Measurements from ENCODE around the gene KIF26B. TPM values are rescaled to one million over a fixed set of nuclear protein-coding genes. Genes with fewer than 3 reads are reported as not detected.

Gene KIF26B
- polyA plus RNA-seq, 1 of the 3 experiments (the other 2 are of a cell fraction): 2.6 TPM

- TF ChIP-seq ELF1 (IDR thresholded peaks at IDR 0.05): no peak
- no peak for TF ChIP-seq RXRA (IDR thresholded peaks at IDR 0.05; ENCODE audit: borderline replicate concordance, low read depth)
- TF ChIP-seq USF2 (IDR thresholded peaks at IDR 0.05; ENCODE audit: borderline replicate concordance, low read depth, low read length): no peak
- TF ChIP-seq CHD2 (IDR thresholded peaks at IDR 0.05; ENCODE audit: low read length, partially characterized antibody): peak; percentile 62
- TF ChIP-seq CTCF (IDR thresholded peaks at IDR 0.05): peak; percentile 45
- no peak for TF ChIP-seq NRF1 (IDR thresholded peaks at IDR 0.05; ENCODE audit: low read depth, low read length)
- TF ChIP-seq RFX5 (IDR thresholded peaks at IDR 0.05; ENCODE audit: low read length): no peak
- no peak for TF ChIP-seq EZH2phosphoT487 (IDR thresholded peaks at IDR 0.05; ENCODE audit: borderline replicate concordance, low read depth)
- TF ChIP-seq RAD21 (IDR thresholded peaks at IDR 0.05; ENCODE audit: low read length): peak; percentile 26
- TF ChIP-seq, protein P1, sequence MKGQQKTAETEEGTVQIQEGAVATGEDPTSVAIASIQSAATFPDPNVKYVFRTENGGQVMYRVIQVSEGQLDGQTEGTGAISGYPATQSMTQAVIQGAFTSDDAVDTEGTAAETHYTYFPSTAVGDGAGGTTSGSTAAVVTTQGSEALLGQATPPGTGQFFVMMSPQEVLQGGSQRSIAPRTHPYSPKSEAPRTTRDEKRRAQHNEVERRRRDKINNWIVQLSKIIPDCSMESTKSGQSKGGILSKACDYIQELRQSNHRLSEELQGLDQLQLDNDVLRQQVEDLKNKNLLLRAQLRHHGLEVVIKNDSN (IDR thresholded peaks at IDR 0.05; ENCODE audit: borderline replicate concordance, low read depth): no peak
- TF ChIP-seq TCF12 (IDR thresholded peaks at IDR 0.05): no peak
- TF ChIP-seq, protein P2, sequence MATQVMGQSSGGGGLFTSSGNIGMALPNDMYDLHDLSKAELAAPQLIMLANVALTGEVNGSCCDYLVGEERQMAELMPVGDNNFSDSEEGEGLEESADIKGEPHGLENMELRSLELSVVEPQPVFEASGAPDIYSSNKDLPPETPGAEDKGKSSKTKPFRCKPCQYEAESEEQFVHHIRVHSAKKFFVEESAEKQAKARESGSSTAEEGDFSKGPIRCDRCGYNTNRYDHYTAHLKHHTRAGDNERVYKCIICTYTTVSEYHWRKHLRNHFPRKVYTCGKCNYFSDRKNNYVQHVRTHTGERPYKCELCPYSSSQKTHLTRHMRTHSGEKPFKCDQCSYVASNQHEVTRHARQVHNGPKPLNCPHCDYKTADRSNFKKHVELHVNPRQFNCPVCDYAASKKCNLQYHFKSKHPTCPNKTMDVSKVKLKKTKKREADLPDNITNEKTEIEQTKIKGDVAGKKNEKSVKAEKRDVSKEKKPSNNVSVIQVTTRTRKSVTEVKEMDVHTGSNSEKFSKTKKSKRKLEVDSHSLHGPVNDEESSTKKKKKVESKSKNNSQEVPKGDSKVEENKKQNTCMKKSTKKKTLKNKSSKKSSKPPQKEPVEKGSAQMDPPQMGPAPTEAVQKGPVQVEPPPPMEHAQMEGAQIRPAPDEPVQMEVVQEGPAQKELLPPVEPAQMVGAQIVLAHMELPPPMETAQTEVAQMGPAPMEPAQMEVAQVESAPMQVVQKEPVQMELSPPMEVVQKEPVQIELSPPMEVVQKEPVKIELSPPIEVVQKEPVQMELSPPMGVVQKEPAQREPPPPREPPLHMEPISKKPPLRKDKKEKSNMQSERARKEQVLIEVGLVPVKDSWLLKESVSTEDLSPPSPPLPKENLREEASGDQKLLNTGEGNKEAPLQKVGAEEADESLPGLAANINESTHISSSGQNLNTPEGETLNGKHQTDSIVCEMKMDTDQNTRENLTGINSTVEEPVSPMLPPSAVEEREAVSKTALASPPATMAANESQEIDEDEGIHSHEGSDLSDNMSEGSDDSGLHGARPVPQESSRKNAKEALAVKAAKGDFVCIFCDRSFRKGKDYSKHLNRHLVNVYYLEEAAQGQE (IDR thresholded peaks at IDR 0.05; ENCODE audit: low read depth, low read length): peak; percentile 62; the same call in 1 of the 2 replicates
- no peak for TF ChIP-seq GABPA (IDR thresholded peaks at IDR 0.05; ENCODE audit: low read depth)
- TF ChIP-seq SIN3A (IDR thresholded peaks at IDR 0.05; ENCODE audit: borderline replicate concordance, low read depth, low read length): no peak
- no peak for TF ChIP-seq FOXM1 (IDR thresholded peaks at IDR 0.05; ENCODE audit: low read depth)
- TF ChIP-seq FOSL2 (IDR thresholded peaks at IDR 0.05; ENCODE audit: borderline replicate concordance, low read depth): no peak
- TF ChIP-seq IRF3 (IDR thresholded peaks at IDR 0.05; ENCODE audit: low read depth, low read length): no peak
- no peak for TF ChIP-seq RCOR1 (IDR thresholded peaks at IDR 0.05; ENCODE audit: low read length)
- TF ChIP-seq EP300 (IDR thresholded peaks at IDR 0.05; ENCODE audit: borderline replicate concordance in 1 of 2, low read depth in 1 of 2, low read length in 1 of 2): no peak
- no peak for TF ChIP-seq TAF1 (IDR thresholded peaks at IDR 0.05; ENCODE audit: borderline replicate concordance, low read depth, low read length)
- no peak for TF ChIP-seq JUND (IDR thresholded peaks at IDR 0.05)
- Histone ChIP-seq H3K27ac (ENCODE audit: low read depth in 2 of 2, low read length in 1 of 2) (peak overlapping the region; percentile 41 to 92; a peak in 3 of 4 replicates), H3K9me3 (no peaks in the 10 kb centered on the region), H4K20me1 (ENCODE audit: insufficient read depth) (no peaks in the 10 kb centered on the region), H3K79me2 (ENCODE audit: insufficient read depth) (no peaks in the 10 kb centered on the region), H3K4me2 (peak overlapping the region; percentile 81), H3F3A (replicated peaks; ENCODE audit: insufficient read depth) (no peaks in the 10 kb centered on the region), H3K27me3 (ENCODE audit: insufficient read depth) (no peaks in the 10 kb centered on the region), H3K9me2 (no peaks in the 10 kb centered on the region), H3K36me3 (replicated peaks in 1 of 2; ENCODE audit: control insufficient read depth in 1 of 2, insufficient read depth in 2 of 2, low read length in 1 of 2) (peaks cover 0 to 10% of the 10 kb centered on the region in 2 experiments), H3K9ac (peak overlapping the region; percentile 53; the same call in 1 of the 2 replicates), H3K4me1 (ENCODE audit: control insufficient read depth in 1 of 2, insufficient read depth in 2 of 2, low read depth in 1 of 2, low read length in 1 of 2) (peaks cover 0 to 51% of the 10 kb centered on the region in 2 experiments; a peak in 2 of 4 replicates), H3K4me3 (ENCODE audit: low read depth in 2 of 2, low read length in 1 of 2) (peak overlapping the region; percentile 39 to 55), H2AFZ (ENCODE audit: low read depth) (peak overlapping the region; percentile 79; the same call in 1 of the 2 replicates)
- POLR2A ChIA-PET: interaction anchor here (0.6 to 4.3 kb wide), 7 partner anchors 15 to 358 kb away, joined by 3 to 25 read pairs (median 4); partner anchors contain the start of gene KIF26B
- WGBS (ENCODE audit: low lambda C conversion rate): 63% methylated on average over 11 of the region's 11 CpGs
- DNase-seq: peak; percentile 78
- CTCF ChIA-PET: interaction anchor here (0.6 to 7.0 kb wide), 13 partner anchors 12 to 483 kb away, joined by 3 to 50 read pairs (median 4); partner anchors contain the start of gene KIF26B
Measured at GRCh38 chr1:245512980-245513578, 358.3 kb downstream of the KIF26B start.

All from SK-N-SH (cell line).